Esophagus mucosa (tissue), 1 donor: ENCODE data around the gene SPACA9. TPM values are rescaled to one million over a fixed set of nuclear protein-coding genes. Genes with fewer than 3 reads are reported as not detected.

Source experiments
- ATAC-seq: fragments of 200-7000 bp; cut with Tn5 transposase; one replicate; pipeline ENCODE4 v1.9.1; 2020
- total RNA-seq: library from RNA; stranded (reverse); gene quantifications from one replicate; pipeline ENCODE4 v1.2.4, GENCODE V29; 2023
- donor health status: DM: yes; HTN: yes; CAD: no.

The SPACA9 gene
- total RNA-seq, 1 donor from 2014 or later, result 11.2 TPM

GRCh38 chr9:132863096-132863495 lies 15.6 kb upstream of the SPACA9 start:
- ATAC-seq, result no peak

- no peak for ATAC-seq
These were observed 14.4 kb upstream of the SPACA9 start for GRCh38 chr9:132864277-132864676.

- ATAC-seq, result peak; percentile 72
These were observed 14.0 kb upstream of the SPACA9 start for GRCh38 chr9:132864691-132865090.

GRCh38 chr9:132866898-132867297 lies 11.8 kb upstream of the SPACA9 start:
- ATAC-seq, result no peak

GRCh38 chr9:132869266-132869665 lies 9.4 kb upstream of the SPACA9 start:
- ATAC-seq, result no peak

- ATAC-seq, result no peak
These were observed 5.3 kb upstream of the SPACA9 start for GRCh38 chr9:132873403-132873802.

GRCh38 chr9:132875159-132875558 lies 3.5 kb upstream of the SPACA9 start:
- ATAC-seq, result no peak

- no peak for ATAC-seq
These were observed 1.8 kb upstream of the SPACA9 start for GRCh38 chr9:132876849-132877248.

GRCh38 chr9:132877458-132877823 lies 1.3 kb upstream of the SPACA9 start:
- ATAC-seq, result no peak

GRCh38 chr9:132877824-132878694 lies 639 bp upstream of the SPACA9 start, which contains the start of gene AK8:
Gene AK8, minus strand, starts transcription at chr9:132878284. Its CDS starts 29 bp downstream, at chr9:132878255.
- ATAC-seq, result peak; percentile 73

- peak; percentile 10 for ATAC-seq
These were observed 992 bp downstream of the SPACA9 start for GRCh38 chr9:132879457-132880323.

- peak; percentile 65 for ATAC-seq
These were observed 1.6 kb downstream of the SPACA9 start for GRCh38 chr9:132880324-132880661.

GRCh38 chr9:132881826-132882225 lies 3.1 kb downstream of the SPACA9 start:
- no peak for ATAC-seq

- ATAC-seq, result no peak
These were observed 3.9 kb downstream of the SPACA9 start for GRCh38 chr9:132882616-132883015.

GRCh38 chr9:132883349-132884294 lies 4.9 kb downstream of the SPACA9 start:
- ATAC-seq, result no peak

GRCh38 chr9:132885720-132886333 lies 7.1 kb downstream of the SPACA9 start:
- ATAC-seq, result no peak

GRCh38 chr9:132886334-132886725 lies 7.6 kb downstream of the SPACA9 start:
- ATAC-seq, result no peak

GRCh38 chr9:132887181-132888120 lies 8.8 kb downstream of the SPACA9 start:
- no peak for ATAC-seq

GRCh38 chr9:132888151-132888550 lies 9.5 kb downstream of the SPACA9 start:
- no peak for ATAC-seq

- ATAC-seq, result no peak
These were observed 13.7 kb downstream of the SPACA9 start for GRCh38 chr9:132892400-132892799.

- ATAC-seq, result peak; percentile 95
These were observed 15.6 kb downstream of the SPACA9 start for GRCh38 chr9:132894346-132894745.
